HG03135 (cell line): ENCODE measurements around the gene ADIG.

Experiments used
- ATAC-seq: cut with Tn5 transposase; IDR thresholded peaks from one replicate; pipeline ENCODE4 v1.9.1; 2021; ENCODE audit warnings: mild to moderate bottlenecking, moderate library complexity; ENCODE audit not compliant: unreplicated experiment

Gene ADIG

DNA sequence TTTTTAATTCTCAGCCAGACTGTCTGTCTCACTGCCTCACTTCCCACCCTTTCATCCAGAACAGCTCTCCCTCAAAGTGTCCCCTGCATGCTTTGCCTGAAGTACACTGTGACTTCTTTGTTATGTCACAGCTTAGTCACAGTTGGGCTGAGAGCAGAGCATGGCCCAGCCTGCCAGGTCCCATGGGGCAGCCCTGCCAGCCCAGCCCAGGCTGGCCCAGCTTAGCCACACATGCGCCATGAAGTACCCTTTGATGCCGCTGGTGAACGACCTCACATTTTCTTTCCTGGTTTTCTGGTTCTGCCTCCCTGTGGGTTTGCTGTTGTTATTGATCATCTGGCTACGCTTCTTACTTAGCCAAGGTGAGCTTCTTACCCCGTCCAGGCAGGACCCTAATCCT, at the start of gene ADIG:
TSS of gene ADIG (plus strand) at position 185 of the 400 bp plus-strand sequence. CDS start at position 239, 54 bp downstream.
- no peak for ATAC-seq

DNA sequence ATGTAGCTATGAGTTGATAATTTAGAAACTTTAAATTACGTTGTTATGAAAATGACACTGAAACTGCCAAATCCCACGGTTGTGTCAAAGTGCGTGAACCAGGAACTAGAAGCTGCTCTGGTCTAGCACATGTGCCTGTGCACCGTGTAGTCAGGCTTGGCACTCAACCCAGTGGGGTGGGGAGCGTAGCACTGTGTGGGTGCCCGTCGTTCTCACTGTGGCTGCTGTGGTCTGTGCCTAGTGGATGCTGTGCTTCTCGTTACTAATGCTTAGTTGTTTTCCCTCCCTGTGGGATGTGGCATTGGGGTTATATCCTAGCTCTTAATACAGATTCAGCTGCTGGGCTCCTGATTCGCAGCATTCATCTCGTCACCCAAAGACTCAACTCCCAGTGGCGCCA, 46.2 kb upstream of the ADIG start:
- ATAC-seq: no peak

DNA sequence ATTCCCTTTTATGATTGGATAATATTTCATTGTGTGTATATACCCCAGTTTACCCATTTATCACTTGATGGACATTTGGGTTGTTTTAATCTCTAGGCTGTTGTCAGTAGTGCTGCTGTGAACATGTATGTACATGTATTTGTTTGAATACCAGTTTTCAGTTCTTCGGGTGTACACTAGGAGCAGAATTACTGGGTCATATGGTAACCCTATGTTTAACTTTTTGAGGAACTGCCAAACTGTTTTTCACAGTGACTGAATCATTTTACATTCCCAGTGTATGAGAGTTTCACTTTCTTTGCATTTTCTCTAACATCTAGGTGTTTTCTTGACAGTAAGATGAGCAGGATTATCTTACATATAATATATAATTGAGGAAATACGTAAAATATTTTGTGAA, 44.7 kb upstream of the ADIG start:
- no peak for ATAC-seq

DNA sequence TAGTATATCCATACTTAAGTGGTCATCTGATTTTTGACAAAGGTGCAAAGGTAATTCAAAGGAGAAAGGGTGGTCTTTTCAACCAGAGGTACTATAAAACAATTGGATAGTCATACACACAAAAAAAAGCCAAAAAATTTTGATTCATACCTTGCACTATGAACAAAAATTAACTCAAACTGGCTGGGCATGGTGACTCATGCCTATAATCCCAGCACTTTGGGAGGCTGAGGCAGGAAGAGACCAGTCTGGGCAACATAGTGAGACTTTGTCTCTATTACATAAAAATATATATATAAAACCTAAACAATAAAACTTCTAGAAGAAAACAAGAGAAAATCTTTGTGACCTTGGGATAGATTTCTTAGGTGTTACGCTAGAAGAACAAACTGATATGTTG, 43.8 kb upstream of the ADIG start:
- no peak for ATAC-seq

DNA sequence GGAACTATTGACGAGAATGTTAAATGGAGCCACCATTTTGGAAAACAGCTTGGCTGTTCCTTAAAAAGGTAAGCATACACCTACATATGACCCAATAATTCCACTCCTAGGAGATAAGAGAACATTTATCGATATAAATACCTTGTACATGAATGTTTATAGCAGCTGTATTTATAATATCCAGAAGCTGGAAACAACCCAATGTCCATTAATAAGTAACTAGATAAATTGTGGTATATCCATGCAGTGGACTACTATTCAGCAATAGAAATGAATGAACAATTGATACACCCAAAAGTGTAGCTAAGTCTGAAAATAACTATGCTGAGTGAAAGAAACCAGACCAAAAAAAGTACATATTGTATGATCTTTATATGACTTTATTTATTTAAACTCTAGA, 42.2 kb upstream of the ADIG start:
- ATAC-seq: no peak

DNA sequence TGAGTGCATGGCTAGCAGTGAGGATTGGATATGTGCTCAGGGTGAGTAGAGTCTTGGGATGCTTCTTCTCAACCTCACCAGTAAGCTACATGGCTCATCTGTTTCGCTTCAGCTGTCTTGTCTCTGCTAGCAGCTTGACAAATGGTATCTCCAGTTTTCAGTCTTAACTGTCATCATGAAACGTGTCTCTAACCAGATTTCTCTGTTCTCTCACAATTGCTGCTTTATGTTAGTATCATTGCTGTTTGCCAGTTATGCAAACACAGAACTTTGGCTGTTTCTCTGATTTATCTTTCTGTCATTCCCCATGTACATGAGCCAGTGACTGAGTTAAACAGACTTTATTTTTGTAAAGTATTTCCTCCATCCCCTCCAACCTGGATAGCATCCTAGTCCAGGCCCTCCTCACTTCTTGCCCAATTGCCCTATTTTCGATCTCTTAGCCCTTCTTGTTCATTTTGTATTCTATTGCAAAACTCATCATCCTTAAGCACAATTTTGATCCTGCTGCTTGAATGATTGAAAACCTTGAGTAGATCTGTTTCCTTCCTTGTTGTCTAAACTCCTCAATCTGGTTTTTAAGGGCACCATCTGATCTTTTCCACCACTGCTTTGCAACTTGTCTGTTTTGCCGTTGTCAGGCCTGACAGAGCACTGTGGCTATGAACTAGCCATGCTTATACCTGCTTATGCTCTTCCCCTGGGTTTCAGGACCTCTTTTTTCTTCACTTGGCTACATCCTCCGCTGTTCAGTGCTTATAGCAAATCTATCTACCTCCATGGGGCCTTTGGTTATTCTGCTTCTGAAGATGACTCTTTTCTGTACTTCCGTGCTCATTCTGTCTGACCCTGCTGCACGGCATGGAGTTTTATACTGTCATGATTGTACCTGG, 37.7 kb upstream of the ADIG start:
- no peak for ATAC-seq

DNA sequence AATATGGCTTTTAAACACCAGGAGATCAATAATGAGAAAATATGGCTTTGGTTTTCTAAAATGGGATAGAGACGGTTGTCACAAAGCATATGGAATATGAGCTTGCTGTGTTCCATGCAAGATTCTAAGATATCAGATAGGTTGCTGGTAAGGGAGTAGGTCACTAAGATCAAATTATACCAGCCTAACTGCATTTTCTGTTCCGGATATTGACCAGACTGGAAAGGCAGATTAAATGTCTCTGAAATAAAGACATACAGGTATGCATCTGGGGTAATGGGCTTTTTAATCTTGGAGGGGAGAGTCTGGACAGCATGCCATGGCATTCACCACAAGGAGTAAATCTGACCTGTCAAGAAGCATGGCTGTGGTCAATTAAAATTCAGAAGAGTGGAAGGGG, 35.2 kb upstream of the ADIG start:
- no peak for ATAC-seq

DNA sequence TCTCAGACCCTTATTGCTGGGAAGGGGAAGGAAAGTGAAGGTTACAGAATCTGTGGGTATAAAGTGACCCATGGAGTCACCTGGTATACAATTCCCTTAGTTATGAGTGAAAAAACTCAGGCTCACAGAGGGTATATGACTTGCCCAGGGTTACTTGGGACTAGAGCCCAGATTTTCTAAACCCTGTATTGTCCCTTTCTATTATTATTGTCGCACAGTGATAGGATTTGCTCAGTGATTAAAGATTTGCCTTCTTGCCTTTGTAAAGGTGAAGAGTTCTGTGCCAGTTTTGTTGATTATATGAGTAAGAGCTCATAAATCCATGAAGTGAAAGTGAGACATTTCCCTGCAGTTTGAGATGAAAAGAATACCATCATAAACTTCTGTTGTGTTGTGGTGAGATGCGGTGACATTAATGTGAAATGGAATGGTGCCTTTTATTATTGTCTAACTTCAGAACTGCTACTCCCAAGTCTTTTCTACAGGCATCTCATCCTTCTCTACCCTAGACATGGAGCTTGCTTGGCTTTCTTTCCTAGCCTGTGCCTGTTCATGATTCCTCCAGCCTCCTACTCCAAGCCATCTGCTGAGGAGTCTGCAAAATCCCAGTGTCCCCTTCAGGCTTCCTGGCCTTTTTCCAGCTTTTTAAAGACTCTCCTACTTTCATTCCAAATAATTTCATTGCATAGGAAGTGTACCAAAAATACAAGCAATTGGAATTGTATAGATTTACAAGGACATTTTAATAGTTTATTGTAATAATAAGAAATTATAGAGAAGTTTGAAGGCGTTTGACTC, 33.5 kb upstream of the ADIG start:
- no peak for ATAC-seq

DNA sequence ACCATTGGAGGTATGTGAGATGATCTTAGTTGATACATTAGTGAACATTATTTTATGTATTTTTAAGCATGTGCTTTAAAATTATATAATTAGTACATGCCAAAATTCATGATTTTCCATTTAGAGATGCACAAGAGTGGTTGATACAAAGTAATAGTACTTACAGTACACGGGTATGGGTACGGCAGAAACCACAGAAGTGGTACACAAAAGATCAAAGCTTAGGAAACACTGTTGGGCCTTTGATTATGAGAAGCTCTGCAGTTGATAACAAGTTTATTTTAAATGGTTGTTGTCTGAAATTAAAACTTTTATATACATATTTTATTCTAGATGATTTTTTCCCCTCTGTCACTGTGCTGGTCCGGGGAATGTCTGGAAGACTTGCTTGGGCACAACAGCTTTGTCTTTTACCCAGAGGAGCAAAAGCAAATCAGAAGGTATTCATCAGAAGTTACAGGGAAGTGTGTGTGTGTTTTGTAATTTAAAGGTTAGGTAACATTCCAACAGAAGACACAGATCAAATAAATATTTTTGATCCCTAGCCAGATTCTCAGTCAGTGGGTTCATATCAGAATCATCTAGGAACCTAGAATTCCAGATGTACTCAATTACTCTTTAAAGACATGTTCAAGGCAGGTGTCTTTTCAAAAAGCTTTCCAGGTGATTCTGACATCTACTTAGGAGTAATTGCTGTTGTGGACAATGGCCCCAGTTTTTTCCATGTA, 32.5 kb upstream of the ADIG start:
- ATAC-seq: no peak

DNA sequence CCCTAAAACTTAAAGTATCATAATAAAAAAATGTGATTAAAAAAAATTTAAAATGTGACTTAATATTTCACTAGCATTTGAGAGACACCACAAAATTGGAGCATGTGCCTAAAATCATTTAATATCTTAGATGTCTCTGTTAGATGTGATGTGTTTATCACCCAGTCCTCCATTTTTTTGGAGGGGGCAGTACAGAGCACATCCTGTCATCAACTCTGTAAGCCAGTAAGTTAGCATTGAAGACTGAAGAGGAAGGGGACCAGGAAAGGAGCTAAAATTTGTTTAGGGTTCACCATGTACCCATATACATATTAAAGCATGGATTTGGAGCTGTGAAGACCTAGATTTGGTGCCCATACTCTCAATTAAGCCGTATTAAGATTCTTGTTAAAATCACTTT, 30.7 kb upstream of the ADIG start:
- ATAC-seq: no peak

DNA sequence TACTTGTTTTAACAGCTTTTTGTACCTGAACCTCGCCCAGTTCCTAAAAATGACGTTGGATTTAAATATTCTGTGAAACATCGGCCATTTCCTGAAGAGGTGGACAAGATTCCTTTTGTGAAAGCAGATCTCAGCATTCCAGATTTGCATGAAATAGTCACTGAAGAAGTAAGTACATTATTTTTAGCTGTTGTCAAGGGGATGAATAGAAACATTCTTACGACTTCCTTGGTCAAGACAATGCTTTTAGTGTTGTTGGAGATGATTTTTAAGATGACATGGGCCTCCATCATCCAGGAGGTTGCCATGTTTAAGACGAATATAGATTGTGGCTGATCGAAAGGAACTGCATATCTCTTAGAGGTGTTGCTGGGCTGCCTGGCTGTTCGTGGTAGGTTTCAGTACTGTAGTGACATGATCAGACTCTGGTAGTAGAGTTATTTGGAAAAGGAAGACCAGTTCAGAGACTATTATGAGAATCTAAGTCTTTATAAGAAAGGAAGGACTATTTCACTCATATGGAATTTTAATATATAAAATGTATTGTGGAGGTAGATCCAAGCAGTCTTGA, 29.9 kb upstream of the ADIG start:
- no peak for ATAC-seq

DNA sequence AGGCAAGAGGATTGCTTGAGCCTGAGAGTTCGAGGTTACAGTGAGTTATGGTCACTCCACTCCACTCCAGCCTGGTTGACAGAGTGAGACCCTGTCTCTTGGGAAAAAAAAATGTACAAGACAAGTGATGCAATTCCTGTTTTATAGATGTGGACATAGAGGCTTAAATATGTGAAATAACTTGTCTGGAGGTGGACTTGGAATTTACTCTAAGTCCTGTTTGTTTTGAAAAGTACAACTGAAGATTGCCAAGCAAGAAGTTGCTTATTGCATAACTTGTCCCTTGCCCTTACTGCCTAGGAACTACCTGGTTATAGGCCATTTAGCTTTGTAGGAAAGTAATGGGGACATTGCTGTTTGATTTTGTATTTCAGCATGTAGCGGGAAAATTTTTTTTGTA, 26.0 kb upstream of the ADIG start:
- ATAC-seq: no peak

DNA sequence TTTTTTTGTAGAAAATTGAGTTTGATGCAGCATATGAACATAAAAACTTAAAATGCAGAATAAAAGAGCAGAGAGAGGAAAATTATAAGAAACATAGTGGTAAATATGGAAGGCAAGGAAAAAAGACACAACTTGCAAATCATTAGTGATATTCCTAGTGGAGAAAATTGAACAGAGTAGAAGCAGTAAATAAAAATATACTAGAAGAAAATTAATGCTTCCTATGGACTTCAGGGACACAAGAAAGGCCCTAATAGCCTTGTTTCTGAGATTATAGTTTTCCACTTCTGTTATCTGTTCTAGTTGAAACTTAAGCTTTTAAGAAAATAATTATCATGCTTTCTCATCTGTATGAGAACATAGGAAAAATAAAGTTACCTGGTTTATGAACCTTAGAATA, 25.6 kb upstream of the ADIG start:
- ATAC-seq: no peak

DNA sequence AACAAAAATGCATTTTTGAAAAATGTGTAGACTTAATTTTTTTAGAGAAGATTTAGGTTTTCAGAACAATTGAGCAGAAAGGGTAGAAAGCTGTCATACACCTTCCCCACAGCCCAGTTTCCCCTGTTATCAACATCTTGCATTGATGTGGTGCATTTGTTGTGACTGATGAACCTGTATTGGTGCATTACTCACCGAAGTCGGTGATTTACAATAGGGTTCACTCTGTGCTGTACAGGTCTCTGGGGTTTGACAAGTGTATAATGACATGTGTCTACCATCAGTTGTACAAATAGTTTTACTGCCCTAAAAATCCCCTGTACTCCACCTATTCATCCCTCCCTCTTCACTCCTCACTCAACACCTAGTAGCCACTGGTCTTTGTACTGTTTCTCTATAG, 23.8 kb upstream of the ADIG start:
- ATAC-seq: no peak

DNA sequence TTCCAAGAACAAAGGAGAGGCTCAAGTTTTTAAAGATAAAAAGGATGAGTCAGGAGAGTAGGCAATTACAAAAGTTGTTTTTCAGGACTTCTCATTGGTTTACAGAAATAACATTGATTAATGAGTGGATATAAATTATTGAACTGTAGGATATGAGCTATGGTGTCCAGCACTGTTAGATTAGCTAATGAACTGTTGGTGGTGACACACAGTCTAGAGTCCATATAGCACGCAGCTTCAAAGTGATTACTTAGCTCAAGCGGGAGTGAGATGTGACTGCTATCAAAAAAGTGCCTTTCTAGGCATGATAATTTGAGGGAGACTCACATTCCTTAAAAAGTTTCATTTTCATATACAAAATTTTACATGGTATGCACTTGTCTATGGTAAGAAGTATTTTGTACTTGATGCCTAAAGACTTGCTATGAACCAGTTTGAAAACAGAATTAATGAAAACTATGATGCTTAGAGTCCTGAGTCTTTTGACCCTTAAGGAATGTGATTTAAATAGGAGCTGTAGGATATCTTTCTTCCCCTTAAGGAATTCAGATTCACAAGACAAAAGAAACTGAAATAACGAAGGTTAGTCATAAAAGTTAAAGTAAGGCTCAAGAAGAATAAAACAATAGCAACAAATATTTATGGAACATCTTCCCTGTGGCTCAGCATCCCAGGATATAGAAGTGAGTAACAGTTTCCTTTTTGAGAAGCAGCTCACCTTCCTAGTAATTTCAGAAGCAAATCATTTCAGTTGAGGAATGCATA, 22.2 kb upstream of the ADIG start:
- no peak for ATAC-seq

DNA sequence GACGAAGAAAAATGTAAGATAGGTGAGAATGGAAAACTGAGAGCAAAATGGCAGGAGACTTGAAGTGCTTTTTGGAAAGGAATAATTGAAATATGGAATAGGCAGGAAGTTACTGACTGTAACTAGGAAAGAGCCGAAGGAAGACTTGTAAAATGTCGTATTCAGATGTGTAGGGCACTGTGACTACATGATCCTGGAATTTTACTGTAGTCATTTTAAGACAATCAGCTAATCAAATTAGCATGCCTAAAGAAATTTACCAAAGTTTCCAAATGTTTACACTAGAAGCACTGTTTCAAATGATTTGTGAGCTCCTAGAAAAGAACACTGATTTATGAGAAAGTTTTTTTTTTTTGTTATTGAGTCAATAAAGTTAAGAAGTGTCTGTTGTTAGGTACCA, 21.2 kb upstream of the ADIG start:
- ATAC-seq: no peak

DNA sequence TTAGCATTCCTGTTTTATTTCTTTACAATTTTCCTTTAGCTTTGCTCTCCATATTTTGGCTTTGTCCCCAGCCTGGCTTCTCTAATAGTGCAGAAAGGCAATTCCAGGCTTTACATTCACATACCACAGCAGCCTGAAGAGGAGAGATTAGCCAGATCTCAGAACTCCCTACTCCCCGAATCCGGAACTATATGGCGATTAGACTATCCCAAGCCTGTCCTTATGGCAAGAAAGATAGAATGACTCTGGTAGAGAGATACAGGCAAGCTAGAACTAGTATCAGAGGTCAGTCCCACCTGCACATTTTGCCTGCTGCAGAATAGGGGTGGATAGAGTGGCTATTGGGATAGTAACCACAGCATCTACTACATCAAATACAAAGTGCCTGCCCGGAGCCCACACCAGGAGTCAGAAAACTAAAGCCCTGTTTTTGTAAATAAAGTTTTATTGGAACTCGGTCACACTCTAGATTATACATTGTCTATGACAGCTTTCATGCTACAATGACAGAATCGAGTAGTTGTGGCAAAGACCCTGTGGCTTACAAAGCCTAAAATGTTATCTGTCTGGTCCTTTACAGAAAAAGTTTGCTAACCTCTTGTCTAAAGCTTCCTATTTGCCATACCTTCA, 17.1 kb upstream of the ADIG start:
- no peak for ATAC-seq

DNA sequence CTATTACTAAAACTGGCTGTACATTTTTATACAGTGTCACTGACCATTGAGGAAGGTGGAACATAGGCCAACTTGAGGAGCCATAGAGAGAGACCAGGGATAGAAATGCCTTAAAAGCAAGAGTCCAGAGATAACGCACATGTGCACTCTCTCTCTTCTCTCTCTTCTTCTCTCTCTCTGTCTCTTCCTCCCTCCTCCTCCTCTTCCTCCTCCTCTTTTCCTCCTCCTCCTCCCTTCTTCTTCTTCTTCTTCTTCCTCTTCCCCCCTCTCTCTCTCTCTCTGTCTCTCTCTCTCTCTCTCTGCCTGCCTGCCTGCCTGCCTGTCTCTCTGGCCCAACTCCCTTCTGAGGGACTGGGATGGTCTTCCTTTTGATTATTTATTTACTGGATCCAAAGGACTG, 16.3 kb upstream of the ADIG start:
- no peak for ATAC-seq

DNA sequence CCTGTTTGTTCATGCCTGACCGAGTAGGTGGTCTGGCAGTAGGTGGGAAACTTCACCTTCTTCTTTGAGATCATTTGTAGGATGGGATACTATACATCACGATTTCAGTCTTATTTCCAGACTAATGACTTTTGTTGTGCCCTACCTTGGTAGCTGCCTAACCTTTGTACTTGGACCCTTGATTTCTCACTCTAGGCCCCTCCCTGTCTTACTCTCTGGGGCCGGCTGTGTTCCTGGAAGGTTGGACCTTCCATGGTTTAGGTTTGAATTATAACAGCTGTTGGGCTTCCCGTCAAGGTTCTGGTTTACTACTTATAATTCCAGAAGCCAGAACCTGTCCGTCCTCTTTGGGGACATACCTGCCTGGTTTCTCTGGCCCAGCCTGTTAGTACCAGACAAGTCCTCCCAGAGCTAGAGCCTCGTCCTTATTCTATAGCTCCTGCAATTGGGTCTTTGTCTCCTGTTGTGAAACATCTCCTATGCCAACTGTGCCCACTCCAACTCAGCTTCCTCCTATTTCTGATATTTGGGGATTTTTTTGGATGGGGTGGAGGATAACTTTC, 14.9 kb upstream of the ADIG start:
- ATAC-seq: no peak
